Activated CD4-positive, alpha-beta T cell treated with anti-CD3 and anti-CD28 coated beads, Interleukin-2, amount 50 U/mL, for 24 hours (primary cell): ENCODE data around the gene AGAP4.
"Not testable (repeated sequence)": the region's sequence is repeated elsewhere in the genome, so short reads cannot be mapped to it uniquely, and the experiment has no call there.

Source experiments
- DNase-seq, 2 donors: peaks; one replicate each; pipeline ENCODE4 v3.0.0-alpha.2; 2020; ENCODE audit warnings: low read depth in 1 of 2, low spot score in 1 of 2

The AGAP4 gene

DNA sequence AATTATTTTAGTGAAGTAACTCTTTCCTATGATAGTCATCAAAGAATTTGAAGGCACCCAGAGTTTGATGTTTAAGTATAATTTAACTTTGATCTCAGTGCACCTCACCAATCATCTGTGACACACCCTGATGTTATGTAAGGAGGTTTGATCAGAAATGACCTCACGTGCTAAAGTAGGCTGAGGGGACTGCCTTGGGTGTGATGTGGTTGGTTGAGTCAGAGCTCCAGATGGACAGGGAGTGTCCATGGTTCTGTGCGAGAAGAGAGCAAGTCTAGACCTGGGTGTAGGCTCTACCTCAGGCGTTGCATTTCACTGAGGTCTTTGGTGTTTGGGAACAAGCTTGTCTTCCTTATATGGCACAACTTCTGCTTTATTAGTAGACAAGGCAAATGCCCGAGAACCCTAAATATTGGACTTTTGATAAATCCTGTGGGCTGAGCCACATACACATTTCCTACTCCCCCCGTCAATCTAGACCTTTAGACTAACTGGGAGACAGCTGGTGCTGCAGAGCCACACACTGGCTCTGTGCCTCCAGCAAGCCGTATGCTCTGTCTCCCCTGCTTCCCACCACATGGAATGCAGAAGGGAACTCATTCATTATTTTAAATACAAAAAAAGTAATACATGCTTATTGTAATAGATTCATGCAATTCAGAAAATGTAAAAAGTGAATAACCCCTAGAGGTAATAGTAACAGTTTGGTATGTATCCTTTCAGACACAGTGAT lies 56.4 kb downstream of the AGAP4 start:
- DNase-seq: not testable (repeated sequence)

DNA sequence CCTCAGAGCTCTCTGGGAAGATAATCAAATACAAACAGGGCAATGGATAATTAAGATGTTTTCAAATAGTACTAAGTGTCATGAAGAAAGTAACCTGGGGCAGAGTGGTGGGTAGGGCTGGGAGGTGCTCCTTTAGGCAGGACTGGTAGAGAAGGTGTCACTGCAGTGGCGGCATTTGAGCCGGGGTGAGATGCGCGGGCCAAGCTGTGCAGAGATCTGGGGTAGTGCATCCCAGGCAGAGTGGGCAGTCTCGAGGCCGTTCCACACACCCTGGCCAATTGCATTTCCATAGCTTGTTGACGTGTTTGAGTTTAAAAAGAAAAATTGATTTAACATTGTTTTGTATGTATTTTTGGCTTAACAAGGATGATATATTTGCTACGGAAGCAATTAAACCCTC lies 57.3 kb downstream of the AGAP4 start:
- not testable (repeated sequence) for DNase-seq

DNA sequence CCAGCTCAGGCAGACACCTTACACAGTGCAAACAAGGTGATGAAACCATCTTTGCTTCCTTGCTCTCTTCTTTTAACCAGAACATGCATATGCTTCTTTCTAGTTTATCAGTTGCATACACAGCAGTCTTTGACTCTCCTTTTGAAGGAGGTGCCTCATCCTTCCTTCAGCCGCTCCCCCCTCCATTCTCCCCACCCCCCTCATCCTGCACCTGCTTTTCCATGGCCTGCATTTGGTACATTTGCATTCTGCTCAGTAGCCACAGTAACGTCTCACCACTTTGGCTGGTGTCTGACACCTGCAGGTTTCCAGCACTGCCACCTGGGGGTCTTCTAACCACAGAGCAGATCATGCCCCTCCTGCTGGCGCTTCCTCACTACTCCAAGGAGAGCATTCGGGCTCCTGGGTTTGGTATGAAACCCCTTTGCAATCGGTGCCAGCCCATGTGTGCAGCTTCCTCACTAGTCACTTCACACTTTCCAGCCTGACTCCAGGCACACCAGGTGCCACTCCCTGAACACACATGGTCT lies 60.0 kb downstream of the AGAP4 start:
- not testable (repeated sequence) for DNase-seq

DNA sequence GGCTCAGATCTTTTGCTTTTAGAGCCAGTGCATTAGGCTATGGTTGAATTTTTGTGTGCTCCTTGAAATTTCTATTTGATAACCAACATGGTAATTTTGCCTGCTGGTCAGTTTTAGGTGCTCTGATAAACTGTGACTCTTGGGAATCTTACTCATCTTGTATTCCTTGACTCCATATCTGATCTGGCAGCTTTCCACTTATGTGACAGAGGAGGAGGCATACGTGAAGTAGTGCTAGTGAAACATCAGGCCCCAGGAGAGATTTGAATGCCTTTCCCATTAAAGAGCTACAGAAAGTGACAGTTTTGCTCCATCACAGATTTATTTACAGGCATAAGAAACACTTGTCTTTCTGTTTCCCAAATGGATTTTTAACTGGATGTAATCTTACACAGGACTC lies 61.1 kb downstream of the AGAP4 start:
- DNase-seq: not testable (repeated sequence)
